ENCODE results near the gene FMO5. TPM values are rescaled to one million over a fixed set of nuclear protein-coding genes. Genes with fewer than 3 reads are reported as not detected.
"Not testable (repeated sequence)": the region's sequence is repeated elsewhere in the genome, so short reads cannot be mapped to it uniquely, and the experiment has no call there.

Gene FMO5
- total RNA-seq, 2 donors from 2014 or later: 0.61 to 0.97 TPM

- Mint-ChIP-seq H3K4me1 (no peaks in the 10 kb centered on the region), H3K9me3 (no peaks in the 10 kb centered on the region)
These were observed 22.6 kb downstream of the FMO5 start for GRCh38 chr1:147202576-147202975.

GRCh38 chr1:147201786-147202185, 23.4 kb downstream of the FMO5 start:
- Mint-ChIP-seq H3K27ac (no peak overlapping the region), H3K4me1 (peaks cover 2% of the 10 kb centered on the region), H3K4me3 (no peak overlapping the region), H3K27me3 (no peaks in the 10 kb centered on the region), H3K36me3 (ENCODE audit: low read depth) (no peaks in the 10 kb centered on the region), H3K9me3 (no peaks in the 10 kb centered on the region)
- no peak for ATAC-seq (replicated peaks)

More at GRCh38 chr1:147202576-147202975, 22.6 kb downstream of the FMO5 start:
- Mint-ChIP-seq H3K4me3 (no peak overlapping the region), H3K36me3 (ENCODE audit: low read depth) (no peaks in the 10 kb centered on the region), H3K27me3 (no peaks in the 10 kb centered on the region), H3K27ac (no peak overlapping the region)
- no peak for ATAC-seq (replicated peaks)

- Mint-ChIP-seq H3K4me1 (peaks cover 4% of the 10 kb centered on the region), H3K9me3 (no peaks in the 10 kb centered on the region), H3K36me3 (ENCODE audit: low read depth) (no peaks in the 10 kb centered on the region), H3K4me3 (no peak overlapping the region), H3K27me3 (no peaks in the 10 kb centered on the region), H3K27ac (no peak overlapping the region)
- peak; percentile 12 for ATAC-seq (replicated peaks)
These were observed 23.9 kb downstream of the FMO5 start for GRCh38 chr1:147201276-147201675.

DNA sequence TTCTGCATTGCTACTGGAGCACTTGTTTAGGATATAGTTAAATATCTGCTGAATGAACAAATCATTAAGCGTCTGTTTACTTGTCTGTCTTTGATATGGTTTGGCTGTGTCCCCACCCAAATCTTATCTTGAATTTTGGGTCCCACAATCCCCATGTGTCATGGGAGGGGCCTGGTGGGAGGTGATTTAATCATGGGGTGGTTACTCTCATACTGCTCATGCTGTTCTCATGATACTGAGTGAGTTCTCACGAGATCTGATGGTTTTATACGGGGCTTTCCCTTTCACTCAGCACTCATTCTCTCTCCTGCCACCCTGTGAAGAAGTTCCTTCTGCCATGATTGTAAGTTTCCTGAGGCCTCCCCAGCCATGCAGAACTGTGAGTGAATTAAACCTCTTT, 27.8 kb downstream of the FMO5 start:
- not testable (repeated sequence) for H3K27ac Mint-ChIP-seq; H3K9me3 Mint-ChIP-seq; ATAC-seq (replicated peaks); H3K36me3 Mint-ChIP-seq (ENCODE audit: low read depth); H3K4me3 Mint-ChIP-seq; H3K4me1 Mint-ChIP-seq; H3K27me3 Mint-ChIP-seq

DNA sequence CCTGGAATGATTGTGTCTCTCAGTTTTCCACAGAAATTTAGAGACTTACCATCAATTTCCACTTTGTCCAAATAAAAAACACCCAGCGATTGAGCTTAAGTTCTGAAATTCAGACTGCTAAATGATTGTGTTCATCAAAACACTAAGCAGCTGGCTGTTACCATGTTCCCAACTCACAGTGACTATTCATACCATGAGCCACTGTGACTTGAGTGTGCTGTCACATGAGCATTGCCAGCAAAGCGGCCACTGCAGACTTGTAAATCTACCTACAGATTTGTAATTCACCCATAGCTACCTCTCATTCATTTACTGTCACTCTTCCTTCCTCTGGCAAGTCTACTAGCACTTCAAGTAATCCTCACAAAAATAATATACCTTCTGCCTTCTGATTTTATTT, 35.6 kb downstream of the FMO5 start:
- Mint-ChIP-seq H3K27ac (no peak overlapping the region), H3K27me3 (no peaks in the 10 kb centered on the region), H3K4me3 (no peak overlapping the region), H3K9me3 (no peaks in the 10 kb centered on the region), H3K4me1 (no peaks in the 10 kb centered on the region), H3K36me3 (ENCODE audit: low read depth) (no peaks in the 10 kb centered on the region)
- ATAC-seq (replicated peaks): no peak

- H3K4me3 Mint-ChIP-seq: no peak overlapping the region
- no peak for ATAC-seq (replicated peaks)
- no peaks in the 10 kb centered on the region for H3K9me3 Mint-ChIP-seq
- no peak overlapping the region for H3K27ac Mint-ChIP-seq
- no peaks in the 10 kb centered on the region for H3K27me3 Mint-ChIP-seq
- no peaks in the 10 kb centered on the region for H3K4me1 Mint-ChIP-seq
- no peaks in the 10 kb centered on the region for H3K36me3 Mint-ChIP-seq (ENCODE audit: low read depth)
These were observed 39.7 kb downstream of the FMO5 start for GRCh38 chr1:147185432-147185831.

GRCh38 chr1:147177611-147178380, 47.3 kb downstream of the FMO5 start:
- Mint-ChIP-seq H3K27me3 (no peaks in the 10 kb centered on the region), H3K9me3 (peaks cover 3% of the 10 kb centered on the region), H3K27ac (no peak overlapping the region), H3K4me1 (peaks cover 6% of the 10 kb centered on the region), H3K4me3 (no peak overlapping the region), H3K36me3 (ENCODE audit: low read depth) (peaks cover 2% of the 10 kb centered on the region)
- no peak for ATAC-seq (replicated peaks)

- peaks cover 19% of the 10 kb centered on the region for H3K4me1 Mint-ChIP-seq
- H3K4me3 Mint-ChIP-seq: peak within 1 kb of the TSS; percentile 99
- peak; percentile 87 for ATAC-seq (replicated peaks)
- no peaks in the 10 kb centered on the region for H3K27me3 Mint-ChIP-seq
- H3K27ac Mint-ChIP-seq: peak within 1 kb of the TSS; percentile 98
- no peaks in the 10 kb centered on the region for H3K9me3 Mint-ChIP-seq
- peaks cover 5% of the 10 kb centered on the region for H3K36me3 Mint-ChIP-seq (ENCODE audit: low read depth)
These were observed 52.7 kb downstream of the FMO5 start, which contains the start of gene PRKAB2 for GRCh38 chr1:147172168-147173016. Gene PRKAB2 (minus strand): TSS chr1:147172470. CDS start chr1:147172144, 326 bp downstream.

- H3K4me1 Mint-ChIP-seq: peaks cover 19% of the 10 kb centered on the region
- peak overlapping the region; percentile 99 for H3K4me3 Mint-ChIP-seq
- peak overlapping the region; percentile 77 for H3K27ac Mint-ChIP-seq
- ATAC-seq (replicated peaks): no peak
- H3K27me3 Mint-ChIP-seq: no peaks in the 10 kb centered on the region
- no peaks in the 10 kb centered on the region for H3K9me3 Mint-ChIP-seq
- peaks cover 13% of the 10 kb centered on the region for H3K36me3 Mint-ChIP-seq (ENCODE audit: low read depth)
These were observed 53.6 kb downstream of the FMO5 start for GRCh38 chr1:147171399-147172167.

GRCh38 chr1:147169840-147170674, 55.1 kb downstream of the FMO5 start:
- Mint-ChIP-seq H3K27me3 (no peaks in the 10 kb centered on the region), H3K4me1 (peaks cover 19% of the 10 kb centered on the region), H3K36me3 (ENCODE audit: low read depth) (peaks cover 28% of the 10 kb centered on the region), H3K27ac (no peak overlapping the region), H3K9me3 (no peaks in the 10 kb centered on the region), H3K4me3 (peak overlapping the region; percentile 99)
- no peak for ATAC-seq (replicated peaks)

- no peaks in the 10 kb centered on the region for H3K9me3 Mint-ChIP-seq
- ATAC-seq (replicated peaks): no peak
- peaks cover 19% of the 10 kb centered on the region for H3K4me1 Mint-ChIP-seq
- H3K36me3 Mint-ChIP-seq (ENCODE audit: low read depth): peaks cover 37% of the 10 kb centered on the region
- H3K27me3 Mint-ChIP-seq: no peaks in the 10 kb centered on the region
- H3K4me3 Mint-ChIP-seq: no peak overlapping the region
- H3K27ac Mint-ChIP-seq: no peak overlapping the region
These were observed 56.0 kb downstream of the FMO5 start for GRCh38 chr1:147169171-147169570.

DNA sequence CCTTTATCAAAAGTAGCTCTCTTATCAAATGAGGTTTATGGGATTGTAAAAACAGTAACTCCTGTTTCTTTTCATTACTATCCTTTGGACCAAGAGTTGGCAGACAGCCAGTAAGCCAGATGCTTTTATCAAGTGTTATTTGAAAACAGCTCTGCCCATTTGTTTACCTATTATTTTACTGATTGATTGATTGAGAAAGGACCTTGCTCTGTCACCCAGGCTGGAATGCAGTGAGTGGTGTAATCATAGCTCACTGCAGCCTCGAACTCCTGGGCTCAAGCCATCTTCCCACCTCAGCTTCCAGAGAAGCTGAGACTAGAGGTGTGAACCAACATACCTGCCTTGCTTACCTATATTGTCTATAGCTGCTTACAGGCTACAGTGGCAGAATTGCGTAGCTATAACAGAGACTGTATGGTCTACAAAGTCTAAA, 56.5 kb downstream of the FMO5 start:
- Mint-ChIP-seq H3K27me3 (no peaks in the 10 kb centered on the region), H3K36me3 (ENCODE audit: low read depth) (peaks cover 41% of the 10 kb centered on the region), H3K27ac (no peak overlapping the region), H3K4me1 (peaks cover 19% of the 10 kb centered on the region), H3K4me3 (no peak overlapping the region), H3K9me3 (no peaks in the 10 kb centered on the region)
- ATAC-seq (replicated peaks): no peak

- ATAC-seq (replicated peaks): peak; percentile 35
- H3K4me1 Mint-ChIP-seq: peaks cover 13% of the 10 kb centered on the region
- peak overlapping the region; percentile 37 for H3K27ac Mint-ChIP-seq
- no peak overlapping the region for H3K4me3 Mint-ChIP-seq
- H3K27me3 Mint-ChIP-seq: no peaks in the 10 kb centered on the region
- H3K9me3 Mint-ChIP-seq: no peaks in the 10 kb centered on the region
- peaks cover 45% of the 10 kb centered on the region for H3K36me3 Mint-ChIP-seq (ENCODE audit: low read depth)
These were observed 57.8 kb downstream of the FMO5 start for GRCh38 chr1:147167365-147167764.

All from activated T-helper 17 cell treated with anti-CD3 and anti-CD28 coated beads, Interleukin-2, amount 50 U/mL, for 72 hours (primary cell).